K562 (cell line): Measurements from ENCODE around the gene METTL22. TPM values are rescaled to one million over a fixed set of nuclear protein-coding genes. Genes with fewer than 3 reads are reported as not detected.

ENCODE experiments used
- ARHGAP35 ChIP-seq: fragments of 450-650 bp; IDR thresholded peaks from 2 replicates; pipeline ENCODE4 v1.6.1; 2018; ENCODE audit not compliant: partially characterized antibody
- GTF2E2 ChIP-seq: fragments of 200-800 bp; sonication (Bioruptor generic); IDR thresholded peaks from 2 replicates; pipeline ENCODE4 v1.6.1; 2016; ENCODE audit warnings: missing genetic modification characterization, missing compliant biosample characterization
- PCBP2 ChIP-seq: fragments of 200-400 bp; formaldehyde crosslinking; IDR thresholded peaks from 2 replicates; pipeline ENCODE4 v1.6.1; 2018; ENCODE audit warnings: low read length, low read depth, mild to moderate bottlenecking, moderate library complexity; ENCODE audit not compliant: poor library complexity, severe bottlenecking
- ZNF212 ChIP-seq: fragments of 450-650 bp; formaldehyde crosslinking; IDR thresholded peaks from 2 replicates; pipeline ENCODE4 v1.4.0; 2020; ENCODE audit warnings: mild to moderate bottlenecking
- ZNF75A ChIP-seq: fragments of 450-650 bp; formaldehyde crosslinking; IDR thresholded peaks from 2 replicates; pipeline ENCODE4 v1.4.0; 2020; ENCODE audit warnings: mild to moderate bottlenecking
- polyA plus RNA-seq, 8 experiments: library from polyadenylated mRNA; depleted of rRNA in 4 of 8; stranded (reverse) in 5 of 8; unstranded in 3 of 8; fragments of >200 nt; fragmentation: Nextera tagmentation in 2 of 8; fragmentation: Illumina TruSeq in 1 of 8; extraction: Ambion mirVana in 2 of 8; extraction: Trizol in 1 of 8; gene quantifications; 2 replicates each; pipeline versions ENCODE4 v1.2.1 to v1.2.3, GENCODE V29; 2011 to 2014; ENCODE audit warnings: inconsistent platforms in 1 of 8, missing spikeins in 1 of 8
- total RNA-seq, 7 experiments: library from RNA; depleted of rRNA in 6 of 7; stranded (reverse); fragments of >200 nt in 6 of 7; fragmentation: Illumina TruSeq in 2 of 7; extraction: Trizol in 2 of 7; gene quantifications; 2 replicates each; pipeline versions ENCODE4 v1.2.1 to v1.2.3, GENCODE V29; 2011 to 2021; ENCODE audit warnings: low replicate concordance in 1 of 7
- TF ChIP-seq, protein P1 (sequence below), 2 experiments: IDR thresholded peaks; 2 replicates each; pipeline ENCODE4 v1.6.1; 2012; ENCODE audit warnings: improper control_type of control experiment in 2 of 2, low read depth in 2 of 2, low read length in 2 of 2, borderline replicate concordance in 1 of 2
- TF ChIP-seq, protein P2 (sequence below), 2 experiments: fragments of 250-450 bp in 1 of 2; fragments of 450-650 bp in 1 of 2; sonication (Bioruptor Pico) in 1 of 2; IDR thresholded peaks; 2 replicates each; pipeline versions ENCODE4 v1.6.1 to v1.8.0; 2016 to 2021; ENCODE audit warnings: mild to moderate bottlenecking in 2 of 2, moderate library complexity in 2 of 2, missing compliant biosample characterization in 1 of 2, missing genetic modification characterization in 1 of 2
- TF ChIP-seq, protein P3 (sequence below): fragments of 450-650 bp; formaldehyde crosslinking; IDR thresholded peaks from 2 replicates; pipeline ENCODE4 v1.4.0; 2020; ENCODE audit warnings: mild to moderate bottlenecking, mixed read lengths

The METTL22 gene
- total and polyA plus RNA-seq, 9 of the 15 experiments (the other 6 are each of a cell fraction or from before 2014, with no cell fraction given) = 6.9 to 33.2 (median 18.5) TPM

DNA sequence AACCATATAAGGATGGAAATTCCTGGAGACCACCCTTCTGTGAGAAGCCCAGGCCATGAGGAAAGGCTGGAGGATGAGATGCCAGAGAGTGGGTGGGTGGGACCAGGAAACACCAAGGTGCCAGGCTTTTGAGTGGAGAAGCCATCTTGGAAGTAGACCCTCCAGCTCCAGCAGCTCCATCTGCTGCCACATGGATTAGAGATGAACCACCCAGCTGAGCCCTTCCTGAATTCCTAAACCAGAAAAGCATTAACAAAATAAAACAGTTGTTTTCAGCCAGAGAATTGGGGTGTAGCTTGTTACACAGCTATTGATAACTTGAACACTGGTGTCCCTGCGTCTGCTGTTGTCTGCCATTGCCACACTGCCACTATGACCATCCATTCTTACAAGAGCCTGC is 24.9 kb upstream of the METTL22 start (continued):
- TF ChIP-seq, protein P1, sequence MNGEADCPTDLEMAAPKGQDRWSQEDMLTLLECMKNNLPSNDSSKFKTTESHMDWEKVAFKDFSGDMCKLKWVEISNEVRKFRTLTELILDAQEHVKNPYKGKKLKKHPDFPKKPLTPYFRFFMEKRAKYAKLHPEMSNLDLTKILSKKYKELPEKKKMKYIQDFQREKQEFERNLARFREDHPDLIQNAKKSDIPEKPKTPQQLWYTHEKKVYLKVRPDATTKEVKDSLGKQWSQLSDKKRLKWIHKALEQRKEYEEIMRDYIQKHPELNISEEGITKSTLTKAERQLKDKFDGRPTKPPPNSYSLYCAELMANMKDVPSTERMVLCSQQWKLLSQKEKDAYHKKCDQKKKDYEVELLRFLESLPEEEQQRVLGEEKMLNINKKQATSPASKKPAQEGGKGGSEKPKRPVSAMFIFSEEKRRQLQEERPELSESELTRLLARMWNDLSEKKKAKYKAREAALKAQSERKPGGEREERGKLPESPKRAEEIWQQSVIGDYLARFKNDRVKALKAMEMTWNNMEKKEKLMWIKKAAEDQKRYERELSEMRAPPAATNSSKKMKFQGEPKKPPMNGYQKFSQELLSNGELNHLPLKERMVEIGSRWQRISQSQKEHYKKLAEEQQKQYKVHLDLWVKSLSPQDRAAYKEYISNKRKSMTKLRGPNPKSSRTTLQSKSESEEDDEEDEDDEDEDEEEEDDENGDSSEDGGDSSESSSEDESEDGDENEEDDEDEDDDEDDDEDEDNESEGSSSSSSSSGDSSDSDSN (IDR thresholded peaks at IDR 0.05; ENCODE audit: borderline replicate concordance in 1 of 2, low read depth in 2 of 2, low read length in 2 of 2) = no peak
- TF ChIP-seq ZNF75A (CRISPR knock-in tag) (no peak), PCBP2 (no peak), ZNF212 (CRISPR knock-in tag) (no peak), ARHGAP35 (no peak), GTF2E2 (no peak)
- TF ChIP-seq, protein P2, sequence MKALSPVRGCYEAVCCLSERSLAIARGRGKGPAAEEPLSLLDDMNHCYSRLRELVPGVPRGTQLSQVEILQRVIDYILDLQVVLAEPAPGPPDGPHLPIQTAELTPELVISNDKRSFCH (CRISPR knock-in tag; IDR thresholded peaks at IDR 0.05) = no peak
- TF ChIP-seq, protein P2 (tag; IDR thresholded peaks at IDR 0.05) = no peak
- TF ChIP-seq, protein P3, sequence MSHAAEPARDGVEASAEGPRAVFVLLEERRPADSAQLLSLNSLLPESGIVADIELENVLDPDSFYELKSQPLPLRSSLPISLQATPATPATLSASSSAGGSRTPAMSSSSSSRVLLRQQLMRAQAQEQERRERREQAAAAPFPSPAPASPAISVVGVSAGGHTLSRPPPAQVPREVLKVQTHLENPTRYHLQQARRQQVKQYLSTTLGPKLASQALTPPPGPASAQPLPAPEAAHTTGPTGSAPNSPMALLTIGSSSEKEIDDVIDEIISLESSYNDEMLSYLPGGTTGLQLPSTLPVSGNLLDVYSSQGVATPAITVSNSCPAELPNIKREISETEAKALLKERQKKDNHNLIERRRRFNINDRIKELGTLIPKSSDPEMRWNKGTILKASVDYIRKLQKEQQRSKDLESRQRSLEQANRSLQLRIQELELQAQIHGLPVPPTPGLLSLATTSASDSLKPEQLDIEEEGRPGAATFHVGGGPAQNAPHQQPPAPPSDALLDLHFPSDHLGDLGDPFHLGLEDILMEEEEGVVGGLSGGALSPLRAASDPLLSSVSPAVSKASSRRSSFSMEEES = no peak
